Endodermal cell (in vitro differentiated cells): ENCODE data around the gene SLC22A2. TPM values are rescaled to one million over a fixed set of nuclear protein-coding genes. Genes with fewer than 3 reads are reported as not detected.
A peak's percentile ranks its signal among the peaks of the same experiment; 100 is the strongest.

ENCODE experiments used
- DNase-seq: peaks from one replicate; pipeline ENCODE4 v3.0.0-alpha.2; 2017
- H3K27ac ChIP-seq: 2 replicates; pipeline ENCODE4 v1.5.1; 2013; ENCODE audit warnings: mild to moderate bottlenecking, low read depth, low read length, moderate library complexity
- H3K27me3 ChIP-seq: 2 replicates; pipeline ENCODE4 v1.6.1; 2013; ENCODE audit warnings: mild to moderate bottlenecking, low read length, moderate library complexity; ENCODE audit not compliant: insufficient read depth, control insufficient read depth, poor library complexity, severe bottlenecking
- H3K36me3 ChIP-seq: 2 replicates; pipeline ENCODE4 v1.7.0; 2013; ENCODE audit warnings: mild to moderate bottlenecking, low read length, moderate library complexity; ENCODE audit not compliant: control insufficient read depth, insufficient read depth
- H3K4me1 ChIP-seq: one replicate; pipeline ENCODE4 v1.7.0; 2013; ENCODE audit warnings: low read length; ENCODE audit not compliant: control insufficient read depth, insufficient read depth
- H3K4me3 ChIP-seq: 2 replicates; pipeline ENCODE4 v1.5.1; 2013; ENCODE audit warnings: mild to moderate bottlenecking, low read length, moderate library complexity
- H3K9ac ChIP-seq: 2 replicates; pipeline ENCODE4 v1.6.1; 2013; ENCODE audit warnings: mild to moderate bottlenecking, low read length, moderate library complexity; ENCODE audit not compliant: poor library complexity, severe bottlenecking; ENCODE audit errors: extremely low read depth
- H3K9me3 ChIP-seq: 2 replicates; pipeline ENCODE4 v1.6.1; 2013; ENCODE audit warnings: mild to moderate bottlenecking, low read length, moderate library complexity; ENCODE audit not compliant: control insufficient read depth
- H3K27ac Mint-ChIP-seq: 2 replicates; pipeline ENCODE4 v1.8.0; 2020; ENCODE audit warnings: mixed read lengths
- H3K27me3 Mint-ChIP-seq: 2 replicates; pipeline ENCODE4 v1.8.0; 2021; ENCODE audit warnings: mild to moderate bottlenecking, mixed read lengths; ENCODE audit not compliant: insufficient read depth
- H3K36me3 Mint-ChIP-seq: 2 replicates; pipeline ENCODE4 v1.8.0; 2020; ENCODE audit warnings: low read depth, mixed read lengths
- H3K4me1 Mint-ChIP-seq: 2 replicates; pipeline ENCODE4 v1.8.0; 2020; ENCODE audit warnings: mixed read lengths
- H3K4me3 Mint-ChIP-seq: 2 replicates; pipeline ENCODE4 v1.8.0; 2020; ENCODE audit warnings: mild to moderate bottlenecking, moderate library complexity, mixed read lengths
- H3K9me3 Mint-ChIP-seq: 2 replicates; pipeline ENCODE4 v1.8.0; 2020; ENCODE audit warnings: mild to moderate bottlenecking, mixed read lengths
- CTCF ChIP-seq: fragments of 200-600 bp; sonication (generic); conservative IDR thresholded peaks from 2 replicates; pipeline ENCODE4 v1.5.0; 2021; ENCODE audit warnings: antibody characterized with exemption, mild to moderate bottlenecking
- WGBS, 2 experiments: methylation state at CpG; one replicate each; pipeline versions ENCODE4 v1.1.5 to v1.1.7; 2013; ENCODE audit warnings: missing lambda C conversion rate in 2 of 2, mixed read lengths in 1 of 2; ENCODE audit not compliant: insufficient coverage in 1 of 2, insufficient read length in 1 of 2; 5-methylcytosine and 5-hydroxymethylcytosine counted together
- total RNA-seq, 2 donors: library from RNA; stranded (reverse); fragmentation: NEBNext Ultra II Directional in 1 of 2; extraction: Animal tissue kit (Norgen Biotek cat#: 25700) in 1 of 2; gene quantifications; 2 replicates in 1 of 2; 3 replicates in 1 of 2; pipeline ENCODE4 v1.2.1, GENCODE V29; 2021

Gene SLC22A2
- total RNA-seq, 2 donors from 2014 or later = 0.64 to 1.00 TPM

- no peak for TF ChIP-seq CTCF
- Histone ChIP-seq H3K9me3 (peaks cover 55% of the 10 kb centered on the region), H3K9ac (no peak overlapping the region), H3K4me3 (peak overlapping the region; percentile 19), H3K36me3 (no peaks in the 10 kb centered on the region), H3K4me1 (peaks cover 4% of the 10 kb centered on the region), H3K27ac (no peak overlapping the region), H3K27me3 (no peaks in the 10 kb centered on the region)
- Mint-ChIP-seq H3K4me3 (no peak overlapping the region), H3K4me1 (peaks cover 3% of the 10 kb centered on the region), H3K27me3 (peaks cover 2% of the 10 kb centered on the region), H3K36me3 (peaks cover 30% of the 10 kb centered on the region), H3K9me3 (peaks cover 50% of the 10 kb centered on the region), H3K27ac (no peak overlapping the region)
- 45 to 80% methylated on average over 1 of the region's 1 CpG for WGBS, 2 experiments
- no peak for DNase-seq
These were observed 30.9 kb downstream of the SLC22A2 start for GRCh38 chr6:160227769-160228161.

- Mint-ChIP-seq H3K4me3 (no peak overlapping the region), H3K36me3 (peaks cover 30% of the 10 kb centered on the region), H3K27ac (peak overlapping the region; percentile 26), H3K9me3 (peaks cover 50% of the 10 kb centered on the region), H3K4me1 (peaks cover 8% of the 10 kb centered on the region), H3K27me3 (peaks cover 2% of the 10 kb centered on the region)
- Histone ChIP-seq H3K36me3 (no peaks in the 10 kb centered on the region), H3K27ac (no peak overlapping the region), H3K4me1 (peaks cover 7% of the 10 kb centered on the region), H3K27me3 (no peaks in the 10 kb centered on the region), H3K4me3 (peak overlapping the region; percentile 16), H3K9ac (no peak overlapping the region), H3K9me3 (peaks cover 53% of the 10 kb centered on the region)
- no peak for DNase-seq
- no peak for TF ChIP-seq CTCF
- WGBS, 2 experiments = 57 to 61% methylated on average over 3 to 4 of the region's 4 CpGs
These were observed 31.4 kb downstream of the SLC22A2 start for GRCh38 chr6:160227038-160227768.

- no peak for DNase-seq
- Histone ChIP-seq H3K9ac (no peak overlapping the region), H3K27ac (no peak overlapping the region), H3K4me1 (peaks cover 7% of the 10 kb centered on the region), H3K36me3 (no peaks in the 10 kb centered on the region), H3K4me3 (peak overlapping the region; percentile 16), H3K27me3 (no peaks in the 10 kb centered on the region), H3K9me3 (peaks cover 47% of the 10 kb centered on the region)
- H3K27ac Mint-ChIP-seq = no peak overlapping the region
- peaks cover 30% of the 10 kb centered on the region for H3K36me3 Mint-ChIP-seq
- no peak overlapping the region for H3K4me3 Mint-ChIP-seq
- H3K27me3 Mint-ChIP-seq = peaks cover 2% of the 10 kb centered on the region
- TF ChIP-seq CTCF = no peak
- WGBS, 2 experiments = 46 to 58% methylated on average over 7 of the region's 7 CpGs
- peaks cover 12% of the 10 kb centered on the region for H3K4me1 Mint-ChIP-seq
- H3K9me3 Mint-ChIP-seq = peaks cover 50% of the 10 kb centered on the region
These were observed 32.5 kb downstream of the SLC22A2 start for GRCh38 chr6:160226118-160226591.
